Stimulated activated CD4-positive, alpha-beta T cell treated with anti-CD3 and anti-CD28 coated beads, Interleukin-4, amount 100 ng/mL, for 24 hours (primary cell): ENCODE measurements around the gene SSNA1.
A peak's percentile ranks its signal among the peaks of the same experiment; 100 is the strongest.

Experiments
- DNase-seq: peaks from one replicate; pipeline ENCODE4 v3.0.0-alpha.2; 2020

Gene SSNA1

GRCh38 chr9:137222190-137223077 lies 34.0 kb downstream of the SSNA1 start, which contains the start of gene RNF208:
Gene RNF208, minus strand, starts transcription at chr9:137222240. Its CDS starts 1,028 bp downstream, at chr9:137221212.
- DNase-seq = no peak

GRCh38 chr9:137223078-137223970 lies 34.8 kb downstream of the SSNA1 start:
- peak; percentile 99 for DNase-seq

- DNase-seq = no peak
These were observed 36.6 kb downstream of the SSNA1 start, which contains the start of gene CYSRT1 for GRCh38 chr9:137224830-137225694. Gene CYSRT1, plus strand, starts transcription at chr9:137225174. Its CDS starts 448 bp downstream, at chr9:137225622.

- no peak for DNase-seq
These were observed 37.3 kb downstream of the SSNA1 start for GRCh38 chr9:137225699-137226331.

- no peak for DNase-seq
These were observed 38.0 kb downstream of the SSNA1 start for GRCh38 chr9:137226338-137227053.

GRCh38 chr9:137227054-137227852 lies 38.8 kb downstream of the SSNA1 start, which contains the start of gene RNF224:
Gene RNF224, plus strand, starts transcription at chr9:137227502. Its CDS starts 834 bp downstream, at chr9:137228336.
- DNase-seq = peak; percentile 82

- DNase-seq = no peak
These were observed 39.5 kb downstream of the SSNA1 start for GRCh38 chr9:137227853-137228505.

- DNase-seq = no peak
These were observed 40.1 kb downstream of the SSNA1 start for GRCh38 chr9:137228506-137228967.

- no peak for DNase-seq
These were observed 40.8 kb downstream of the SSNA1 start for GRCh38 chr9:137228968-137229896.

- no peak for DNase-seq
These were observed 41.6 kb downstream of the SSNA1 start for GRCh38 chr9:137229903-137230704.

- no peak for DNase-seq
These were observed 42.4 kb downstream of the SSNA1 start, which contains the start of gene SLC34A3 for GRCh38 chr9:137230705-137231371. Gene SLC34A3, plus strand, starts transcription at chr9:137230901. Its CDS starts 802 bp downstream, at chr9:137231703.

GRCh38 chr9:137231372-137232039 lies 43.0 kb downstream of the SSNA1 start:
- no peak for DNase-seq

- no peak for DNase-seq
These were observed 43.6 kb downstream of the SSNA1 start for GRCh38 chr9:137232101-137232500.

GRCh38 chr9:137232510-137232909 lies 44.0 kb downstream of the SSNA1 start:
- no peak for DNase-seq

- DNase-seq = no peak
These were observed 44.9 kb downstream of the SSNA1 start for GRCh38 chr9:137233143-137233980.
